ENCODE data around the gene SPATA4.

DNA sequence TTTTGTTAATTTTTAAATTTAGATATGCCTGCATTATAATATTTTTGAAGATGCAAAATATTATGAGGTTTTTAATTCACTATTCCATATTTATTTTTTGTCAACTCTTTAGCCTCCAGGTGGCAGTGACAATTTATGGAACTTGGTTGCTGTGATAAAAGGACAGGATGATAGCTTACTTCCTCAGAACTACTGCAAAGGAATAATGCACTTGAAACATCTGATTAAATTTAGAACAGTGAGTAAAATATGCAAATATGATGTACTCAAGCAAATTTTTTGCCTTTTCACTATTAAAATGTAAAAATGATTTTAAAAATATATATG, 45.1 kb downstream of the SPATA4 start:
- TF ChIP-seq, protein P1, sequence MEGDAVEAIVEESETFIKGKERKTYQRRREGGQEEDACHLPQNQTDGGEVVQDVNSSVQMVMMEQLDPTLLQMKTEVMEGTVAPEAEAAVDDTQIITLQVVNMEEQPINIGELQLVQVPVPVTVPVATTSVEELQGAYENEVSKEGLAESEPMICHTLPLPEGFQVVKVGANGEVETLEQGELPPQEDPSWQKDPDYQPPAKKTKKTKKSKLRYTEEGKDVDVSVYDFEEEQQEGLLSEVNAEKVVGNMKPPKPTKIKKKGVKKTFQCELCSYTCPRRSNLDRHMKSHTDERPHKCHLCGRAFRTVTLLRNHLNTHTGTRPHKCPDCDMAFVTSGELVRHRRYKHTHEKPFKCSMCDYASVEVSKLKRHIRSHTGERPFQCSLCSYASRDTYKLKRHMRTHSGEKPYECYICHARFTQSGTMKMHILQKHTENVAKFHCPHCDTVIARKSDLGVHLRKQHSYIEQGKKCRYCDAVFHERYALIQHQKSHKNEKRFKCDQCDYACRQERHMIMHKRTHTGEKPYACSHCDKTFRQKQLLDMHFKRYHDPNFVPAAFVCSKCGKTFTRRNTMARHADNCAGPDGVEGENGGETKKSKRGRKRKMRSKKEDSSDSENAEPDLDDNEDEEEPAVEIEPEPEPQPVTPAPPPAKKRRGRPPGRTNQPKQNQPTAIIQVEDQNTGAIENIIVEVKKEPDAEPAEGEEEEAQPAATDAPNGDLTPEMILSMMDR (IDR thresholded peaks at IDR 0.05): no peak
- TF ChIP-seq POLR2A (IDR thresholded peaks at IDR 0.05) (no peak), POLR2AphosphoS5 (IDR thresholded peaks at IDR 0.05) (no peak)
